ENCODE measurements around the gene SPTBN5.

Gene SPTBN5

DNA sequence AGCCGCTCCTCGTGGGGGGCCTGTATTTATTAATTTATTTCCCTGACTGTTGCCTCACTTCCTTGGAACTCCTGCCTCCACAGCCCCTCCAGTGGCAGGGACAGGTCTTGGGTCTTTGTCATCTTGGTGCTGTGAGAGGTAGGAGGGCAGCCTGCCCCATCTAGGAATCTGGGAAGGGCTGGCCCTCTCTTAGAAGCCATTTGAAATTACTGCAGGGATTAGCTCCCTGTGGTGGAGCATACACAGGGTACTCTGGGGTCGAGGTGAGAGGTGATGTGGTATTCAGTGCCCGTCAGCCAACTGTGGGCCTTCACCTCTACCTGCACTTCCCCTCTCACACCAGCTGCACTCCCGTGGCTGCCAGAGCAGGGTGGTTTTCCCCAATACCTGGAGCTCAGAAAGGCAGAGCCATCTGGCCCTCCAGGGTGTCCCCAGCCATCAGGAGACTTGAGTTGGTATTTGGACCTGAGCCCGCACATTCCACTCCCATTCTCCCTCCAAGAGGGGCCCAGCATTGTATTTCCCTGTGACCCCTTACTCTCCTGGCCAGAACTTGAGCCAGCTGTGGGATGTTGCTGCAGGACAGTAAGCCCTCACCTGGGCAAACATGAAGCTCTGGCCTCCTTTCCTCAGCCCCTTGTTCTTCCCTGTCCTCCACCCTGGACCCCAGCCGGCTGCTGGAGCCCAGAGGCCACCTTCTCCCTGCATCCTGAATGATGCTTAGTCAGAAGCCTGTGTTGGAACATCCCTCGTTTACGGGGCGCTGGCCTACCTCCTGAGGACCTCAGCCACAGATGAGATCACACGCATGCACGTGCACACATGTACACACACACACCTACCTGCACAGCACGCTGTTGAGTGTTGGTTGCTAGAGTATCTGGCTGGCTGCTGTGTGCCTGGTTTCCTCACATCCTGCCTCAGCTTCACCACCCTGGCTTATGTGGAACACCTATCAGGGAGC is 68.0 kb downstream of the SPTBN5 start:
- no peak overlapping the region for H3K4me3 ChIP-seq
- no peaks in the 10 kb centered on the region; the same call in 1 of the 2 replicates for H3K36me3 ChIP-seq (ENCODE audit: insufficient read depth, low read length)
- DNase-seq (ENCODE audit: low read depth, low spot score) = no peak
- H3K9me3 ChIP-seq (ENCODE audit: low read depth, low read length) = no peaks in the 10 kb centered on the region
- no peak overlapping the region for H3K9ac ChIP-seq (ENCODE audit: insufficient read length)
- no peak for TF ChIP-seq EZH2 (IDR thresholded peaks at IDR 0.05)
- TF ChIP-seq POLR2AphosphoS5 (IDR thresholded peaks at IDR 0.05; ENCODE audit: borderline replicate concordance, low read depth, low read length) = no peak
- TF ChIP-seq FOXP2 (optimal IDR thresholded peaks at IDR 0.05; ENCODE audit: control extremely low read depth, extremely low read length, insufficient read depth) = no peak
- no peak overlapping the region for H3K27ac ChIP-seq

DNA sequence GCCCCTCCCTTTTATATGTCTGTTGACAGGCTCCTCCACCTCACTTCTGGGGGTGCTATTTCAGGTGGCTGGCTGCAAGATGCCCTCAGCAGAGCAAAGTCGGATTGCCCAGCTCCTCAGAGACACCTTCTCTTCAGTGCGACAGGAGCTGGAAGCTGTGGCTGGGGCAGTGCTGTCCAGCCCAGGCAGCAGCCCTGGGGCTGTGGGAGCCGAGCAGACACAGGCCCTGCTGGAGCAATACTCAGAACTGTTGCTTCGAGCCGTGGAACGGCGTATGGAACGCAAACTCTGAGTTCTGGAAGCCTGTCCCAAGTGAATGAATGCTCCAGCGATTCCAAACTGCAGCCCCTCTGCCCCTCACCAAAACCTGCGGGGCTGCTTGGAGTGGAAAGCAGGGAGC is 68.7 kb downstream of the SPTBN5 start:
- Histone ChIP-seq H3K27ac (no peak overlapping the region), H3K9ac (ENCODE audit: insufficient read length) (no peak overlapping the region), H3K4me3 (no peak overlapping the region), H3K36me3 (ENCODE audit: insufficient read depth, low read length) (no peaks in the 10 kb centered on the region; the same call in 1 of the 2 replicates), H3K9me3 (ENCODE audit: low read depth, low read length) (no peaks in the 10 kb centered on the region)
- DNase-seq (ENCODE audit: low read depth, low spot score) = no peak
- TF ChIP-seq POLR2AphosphoS5 (IDR thresholded peaks at IDR 0.05; ENCODE audit: borderline replicate concordance, low read depth, low read length) (no peak), FOXP2 (optimal IDR thresholded peaks at IDR 0.05; ENCODE audit: control extremely low read depth, extremely low read length, insufficient read depth) (no peak), EZH2 (IDR thresholded peaks at IDR 0.05) (no peak)

DNA sequence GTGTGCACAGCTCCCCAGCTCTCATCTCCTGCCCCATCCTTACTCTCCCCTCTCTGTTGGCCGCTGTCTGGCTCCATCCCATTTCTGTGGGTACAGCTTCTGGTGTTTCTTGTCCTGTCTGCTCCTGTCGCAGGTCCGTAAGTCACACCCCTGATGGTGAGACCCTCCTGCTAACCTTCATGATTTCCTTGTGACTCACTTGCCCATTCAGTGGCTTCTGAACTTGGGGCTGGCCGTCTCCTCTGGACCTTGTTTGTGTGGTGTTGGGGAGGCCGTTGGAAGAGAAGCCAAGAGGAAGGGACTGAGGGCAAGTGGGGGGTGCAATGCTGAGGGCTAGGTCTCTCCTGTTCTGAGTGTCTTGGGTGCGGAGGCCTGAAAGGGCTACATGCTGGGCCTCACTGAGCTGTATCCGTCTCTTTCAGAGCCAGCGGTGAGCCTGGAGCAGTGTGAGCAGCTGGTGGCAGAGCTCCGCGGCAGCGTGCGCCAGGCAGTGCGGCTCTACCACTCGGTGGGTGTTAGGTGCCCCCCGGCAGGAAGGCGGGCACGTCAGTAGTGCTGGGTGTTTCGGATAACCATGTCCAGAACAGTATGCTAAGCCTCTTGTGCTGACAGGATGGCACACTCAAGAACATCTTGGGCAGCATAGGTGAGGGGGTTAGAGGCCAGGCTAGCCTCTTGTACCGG is 69.6 kb downstream of the SPTBN5 start:
- TF ChIP-seq POLR2AphosphoS5 (IDR thresholded peaks at IDR 0.05; ENCODE audit: borderline replicate concordance, low read depth, low read length) (no peak), EZH2 (IDR thresholded peaks at IDR 0.05) (no peak), FOXP2 (optimal IDR thresholded peaks at IDR 0.05; ENCODE audit: control extremely low read depth, extremely low read length, insufficient read depth) (no peak)
- H3K9ac ChIP-seq (ENCODE audit: insufficient read length) = no peak overlapping the region
- no peaks in the 10 kb centered on the region; the same call in 1 of the 2 replicates for H3K36me3 ChIP-seq (ENCODE audit: insufficient read depth, low read length)
- DNase-seq (ENCODE audit: low read depth, low spot score) = no peak
- H3K27ac ChIP-seq = no peak overlapping the region
- no peaks in the 10 kb centered on the region for H3K9me3 ChIP-seq (ENCODE audit: low read depth, low read length)
- H3K4me3 ChIP-seq = no peak overlapping the region

DNA sequence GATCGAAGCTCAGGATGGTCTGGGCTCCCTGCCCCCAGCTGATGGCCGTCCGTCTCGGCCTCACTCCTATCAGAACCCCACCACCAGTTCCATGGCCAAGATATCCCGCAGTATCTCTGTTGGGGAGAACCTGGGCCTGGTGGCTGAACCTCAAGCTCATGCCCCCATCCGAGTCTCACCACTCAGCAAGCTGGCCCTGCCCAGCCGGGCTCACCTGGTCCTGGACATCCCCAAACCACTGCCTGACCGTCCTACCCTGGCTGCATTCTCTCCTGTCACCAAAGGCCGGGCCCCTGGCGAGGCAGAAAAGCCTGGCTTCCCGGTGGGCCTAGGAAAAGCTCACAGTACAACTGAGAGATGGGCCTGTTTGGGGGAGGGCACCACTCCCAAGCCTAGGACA is 70.4 kb downstream of the SPTBN5 start:
- Histone ChIP-seq H3K4me3 (no peak overlapping the region), H3K9ac (ENCODE audit: insufficient read length) (no peak overlapping the region), H3K36me3 (ENCODE audit: insufficient read depth, low read length) (no peaks in the 10 kb centered on the region; the same call in 1 of the 2 replicates), H3K27ac (no peak overlapping the region), H3K9me3 (ENCODE audit: low read depth, low read length) (no peaks in the 10 kb centered on the region)
- TF ChIP-seq EZH2 (IDR thresholded peaks at IDR 0.05) (no peak), POLR2AphosphoS5 (IDR thresholded peaks at IDR 0.05; ENCODE audit: borderline replicate concordance, low read depth, low read length) (no peak), FOXP2 (optimal IDR thresholded peaks at IDR 0.05; ENCODE audit: control extremely low read depth, extremely low read length, insufficient read depth) (no peak)
- no peak for DNase-seq (ENCODE audit: low read depth, low spot score)

DNA sequence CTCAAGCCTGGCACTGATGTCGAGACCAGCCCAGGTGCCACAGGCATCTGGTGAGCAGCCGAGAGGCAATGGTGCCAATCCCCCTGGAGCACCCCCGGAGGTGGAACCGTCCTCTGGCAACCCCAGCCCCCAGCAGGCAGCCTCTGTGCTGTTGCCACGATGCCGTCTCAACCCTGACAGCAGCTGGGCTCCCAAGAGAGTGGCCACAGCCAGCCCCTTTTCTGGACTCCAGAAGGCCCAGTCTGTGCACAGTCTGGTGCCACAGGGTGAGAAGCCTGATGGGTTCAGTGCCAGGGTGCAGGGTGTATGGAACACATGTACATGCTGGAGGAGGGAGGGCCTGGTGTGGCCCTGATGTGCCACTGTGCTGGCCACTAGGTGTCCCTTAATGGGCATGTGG is 70.9 kb downstream of the SPTBN5 start:
- Histone ChIP-seq H3K36me3 (ENCODE audit: insufficient read depth, low read length) (peaks cover 3% of the 10 kb centered on the region; the same call in 1 of the 2 replicates), H3K27ac (no peak overlapping the region), H3K9me3 (ENCODE audit: low read depth, low read length) (no peaks in the 10 kb centered on the region), H3K9ac (ENCODE audit: insufficient read length) (no peak overlapping the region), H3K4me3 (no peak overlapping the region)
- DNase-seq (ENCODE audit: low read depth, low spot score) = no peak
- TF ChIP-seq EZH2 (IDR thresholded peaks at IDR 0.05) (no peak), FOXP2 (optimal IDR thresholded peaks at IDR 0.05; ENCODE audit: control extremely low read depth, extremely low read length, insufficient read depth) (no peak), POLR2AphosphoS5 (IDR thresholded peaks at IDR 0.05; ENCODE audit: borderline replicate concordance, low read depth, low read length) (no peak)

DNA sequence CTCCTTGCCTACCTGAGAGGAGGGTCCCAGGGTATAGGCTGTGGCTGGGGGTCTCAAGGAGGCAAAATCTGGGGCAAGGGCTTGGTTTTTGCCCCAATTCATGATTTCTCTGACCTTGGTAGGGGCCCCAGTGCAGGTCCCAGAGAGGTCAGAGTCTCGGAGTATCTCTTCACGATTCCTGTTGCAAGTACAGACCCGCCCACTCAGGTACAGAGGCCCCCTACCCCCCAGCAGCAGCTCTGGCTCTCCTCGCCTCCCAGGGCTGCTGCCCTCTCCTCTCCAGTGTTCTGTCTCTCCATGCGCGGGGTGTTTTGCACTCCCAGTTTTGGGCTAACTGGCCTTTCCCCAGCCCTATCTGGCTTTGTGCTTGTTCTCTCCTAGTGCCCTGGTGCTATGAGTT is 71.4 kb downstream of the SPTBN5 start:
- Histone ChIP-seq H3K27ac (no peak overlapping the region), H3K4me3 (no peak overlapping the region), H3K9me3 (ENCODE audit: low read depth, low read length) (no peaks in the 10 kb centered on the region), H3K36me3 (ENCODE audit: insufficient read depth, low read length) (peaks cover 8% of the 10 kb centered on the region; the same call in 1 of the 2 replicates), H3K9ac (ENCODE audit: insufficient read length) (no peak overlapping the region)
- DNase-seq (ENCODE audit: low read depth, low spot score) = no peak
- no peak for TF ChIP-seq EZH2 (IDR thresholded peaks at IDR 0.05)
- no peak for TF ChIP-seq FOXP2 (optimal IDR thresholded peaks at IDR 0.05; ENCODE audit: control extremely low read depth, extremely low read length, insufficient read depth)

DNA sequence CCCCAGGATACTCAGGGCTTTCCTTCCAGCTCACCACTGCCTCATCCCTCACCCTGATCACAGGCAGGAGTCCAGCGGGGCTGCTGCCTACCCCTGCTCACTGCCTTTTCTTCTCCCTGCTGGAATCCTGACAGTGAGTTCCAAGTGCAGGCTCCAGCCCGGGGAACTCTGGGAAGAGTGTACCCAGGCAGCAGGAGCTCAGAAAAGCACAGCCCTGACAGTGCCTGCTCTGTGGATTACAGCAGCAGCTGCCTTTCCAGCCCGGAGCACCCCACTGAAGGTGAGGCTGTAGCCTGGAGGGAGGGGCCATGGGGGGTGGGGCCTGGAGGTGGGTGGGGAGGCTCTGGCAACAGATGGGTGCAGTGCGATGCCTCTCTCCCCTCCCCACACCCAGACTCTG is 72.0 kb downstream of the SPTBN5 start:
- H3K9ac ChIP-seq (ENCODE audit: insufficient read length) = no peak overlapping the region
- DNase-seq (ENCODE audit: low read depth, low spot score) = no peak
- H3K9me3 ChIP-seq (ENCODE audit: low read depth, low read length) = no peaks in the 10 kb centered on the region
- no peak for TF ChIP-seq EZH2 (IDR thresholded peaks at IDR 0.05)
- no peak for TF ChIP-seq POLR2AphosphoS5 (IDR thresholded peaks at IDR 0.05; ENCODE audit: borderline replicate concordance, low read depth, low read length)
- TF ChIP-seq FOXP2 (optimal IDR thresholded peaks at IDR 0.05; ENCODE audit: control extremely low read depth, extremely low read length, insufficient read depth) = no peak
- no peak overlapping the region for H3K27ac ChIP-seq
- peaks cover 9% of the 10 kb centered on the region; the same call in 1 of the 2 replicates for H3K36me3 ChIP-seq (ENCODE audit: insufficient read depth, low read length)
- no peak overlapping the region for H3K4me3 ChIP-seq

DNA sequence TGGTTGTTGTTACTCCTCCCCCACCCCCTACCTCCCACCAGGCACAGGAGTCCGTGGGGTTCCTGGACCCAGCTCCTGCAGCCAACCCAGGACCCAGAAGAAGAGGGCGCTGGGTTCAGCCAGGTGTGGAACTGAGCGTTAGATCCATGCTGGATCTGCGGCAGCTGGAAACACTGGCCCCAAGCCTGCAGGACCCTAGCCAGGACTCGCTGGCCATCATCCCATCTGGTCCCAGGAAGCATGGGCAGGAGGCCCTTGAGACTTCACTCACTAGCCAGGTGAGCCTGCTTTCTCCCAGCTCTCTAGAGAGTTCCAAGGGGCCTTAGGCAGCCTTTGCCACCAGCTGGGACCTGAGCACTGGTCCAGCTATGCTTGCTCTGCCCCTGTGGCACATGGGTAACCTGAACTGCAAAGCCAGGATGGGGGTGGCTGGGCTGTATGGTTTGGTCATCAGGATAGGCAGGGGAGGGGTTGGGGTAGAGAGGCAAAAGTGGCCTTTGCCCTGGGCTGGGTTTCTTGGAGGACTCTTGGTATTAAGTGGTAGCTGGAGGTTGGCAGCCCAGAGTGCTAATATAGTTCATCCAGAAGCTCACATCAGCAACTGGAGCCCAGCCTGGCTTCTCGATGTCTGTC is 72.9 kb downstream of the SPTBN5 start:
- peaks cover 9% of the 10 kb centered on the region; the same call in 1 of the 2 replicates for H3K36me3 ChIP-seq (ENCODE audit: insufficient read depth, low read length)
- TF ChIP-seq POLR2AphosphoS5 (IDR thresholded peaks at IDR 0.05; ENCODE audit: borderline replicate concordance, low read depth, low read length) (no peak), EZH2 (IDR thresholded peaks at IDR 0.05) (no peak), FOXP2 (optimal IDR thresholded peaks at IDR 0.05; ENCODE audit: control extremely low read depth, extremely low read length, insufficient read depth) (no peak)
- H3K27ac ChIP-seq = no peak overlapping the region
- H3K9ac ChIP-seq (ENCODE audit: insufficient read length) = no peak overlapping the region
- H3K4me3 ChIP-seq = no peak overlapping the region
- no peaks in the 10 kb centered on the region for H3K9me3 ChIP-seq (ENCODE audit: low read depth, low read length)
- no peak for DNase-seq (ENCODE audit: low read depth, low spot score)
